K562 (cell line): Measurements from ENCODE around the gene MALRD1. TPM values are rescaled to one million over a fixed set of nuclear protein-coding genes. Genes with fewer than 3 reads are reported as not detected.

Experiments used
- ATAC-seq: fragments of 200-7000 bp; cut with Tn5 transposase; 3 replicates; pipeline ENCODE4 v1.9.1; 2020; ENCODE audit warnings: moderate library complexity
- BruUV-seq: library from RNA; stranded (reverse); fragments of 400-500 nt; replicated peaks from 2 replicates; lab custom pipeline; 2021; lab: Mats Ljungman, UMichigan
- CTCF ChIA-PET: fragments of 300-600 bp; formaldehyde crosslinking; extraction: SDS; loops from one replicate; lab custom pipeline; 2021; ENCODE audit warnings: low intra/inter-chr PET ratio; lab: Yijun Ruan, JAX
- POLR2A ChIA-PET: fragments of 300-600, 350-650 bp; sonication (Branson Sonifier 250); formaldehyde crosslinking; extraction: SDS; loops from one replicate; lab custom pipeline; 2021; ENCODE audit warnings: antibody characterized with exemption, inconsistent platforms; lab: Yijun Ruan, JAX
- DNase-seq, 4 experiments: peaks; one replicate each; pipeline versions ENCODE4 v3.0.0 to v3.0.0-alpha.2; 2011 to 2018; ENCODE audit warnings: low spot score in 3 of 4, mixed read lengths in 3 of 4; ENCODE audit errors: extremely low read depth in 1 of 4
- FAIRE-seq: peaks from 2 replicates; lab custom pipeline; 2011; peaks lifted over from hg19 to GRCh38; lab: Jason Lieb, UNC
- H2AFZ ChIP-seq: 2 replicates; pipeline ENCODE4 v1.6.0; 2011; ENCODE audit warnings: low read depth, low read length, control low read depth, inconsistent platforms
- H3K27ac ChIP-seq: fragments of 200-600 bp; 3 replicates; pipeline ENCODE4 v1.8.0; 2011; ENCODE audit warnings: low read depth, mild to moderate bottlenecking, control low read depth, inconsistent platforms, low read length, moderate library complexity, mixed read lengths; ENCODE audit errors: extremely low read depth
- H3K27me3 ChIP-seq, 2 experiments: fragments of 300-600 bp in 1 of 2; 2 replicates in 1 of 2; 3 replicates in 1 of 2; pipeline versions ENCODE4 v1.6.0 to v1.8.0; 2011; ENCODE audit warnings: inconsistent platforms in 2 of 2, low read length in 2 of 2, mild to moderate bottlenecking in 1 of 2, mixed read lengths in 1 of 2, moderate library complexity in 1 of 2; ENCODE audit not compliant: control insufficient read depth in 2 of 2, insufficient read depth in 2 of 2
- H3K36me3 ChIP-seq: fragments of 300-600 bp; 3 replicates; pipeline ENCODE4 v1.8.0; 2011; ENCODE audit warnings: mild to moderate bottlenecking, low read length, inconsistent platforms; ENCODE audit not compliant: control insufficient read depth, insufficient read depth
- H3K4me1 ChIP-seq, 2 experiments: fragments of 200-600 bp in 1 of 2; replicated peaks in 1 of 2; 2 replicates in 1 of 2; 3 replicates in 1 of 2; pipeline versions ENCODE4 v1.5.1 to v1.8.0; 2011; ENCODE audit warnings: inconsistent platforms in 2 of 2, low read length in 2 of 2, mild to moderate bottlenecking in 1 of 2, mixed read lengths in 1 of 2, moderate library complexity in 1 of 2; ENCODE audit not compliant: control insufficient read depth in 2 of 2, insufficient read depth in 2 of 2
- H3K4me2 ChIP-seq: 2 replicates; pipeline ENCODE4 v1.6.1; 2011; ENCODE audit warnings: low read length, control low read depth, inconsistent platforms, mixed read lengths; ENCODE audit not compliant: insufficient read depth
- H3K4me3 ChIP-seq: fragments of 200-600 bp; sonication (generic), shearing (Covaris generic); 2 replicates; pipeline ENCODE4 v1.5.1; 2016; ENCODE audit warnings: control low read depth, inconsistent platforms
- H3K79me2 ChIP-seq: fragments of 200-600 bp; 3 replicates; pipeline ENCODE4 v1.8.0; 2011; ENCODE audit warnings: low read length, inconsistent platforms; ENCODE audit not compliant: control insufficient read depth, insufficient read depth
- H3K9ac ChIP-seq, 2 experiments: 2 replicates each; pipeline versions ENCODE4 v1.6.0 to v1.6.1; 2011; ENCODE audit warnings: low read depth in 2 of 2, low read length in 2 of 2, control low read depth in 1 of 2, inconsistent platforms in 1 of 2, mild to moderate bottlenecking in 1 of 2, mixed read lengths in 1 of 2; ENCODE audit not compliant: insufficient read depth in 1 of 2
- H3K9me1 ChIP-seq: one replicate; pipeline ENCODE4 v1.6.0; 2011; ENCODE audit warnings: inconsistent platforms, mild to moderate bottlenecking, low read length, moderate library complexity; ENCODE audit not compliant: control insufficient read depth, insufficient read depth
- H3K9me3 ChIP-seq: replicated peaks from 2 replicates; pipeline ENCODE4 v1.5.1; 2011; ENCODE audit warnings: low read depth, low read length, inconsistent platforms; ENCODE audit not compliant: control insufficient read depth, insufficient read depth
- H4K20me1 ChIP-seq: replicated peaks from 2 replicates; pipeline ENCODE4 v1.6.1; 2011; ENCODE audit warnings: low read length, inconsistent platforms, mixed read lengths; ENCODE audit not compliant: control insufficient read depth, insufficient read depth
- DDX20 ChIP-seq: fragments of 450-650 bp; IDR thresholded peaks from 2 replicates; pipeline ENCODE4 v1.6.1; 2016; ENCODE audit warnings: missing genetic modification characterization, low read depth, mild to moderate bottlenecking, missing compliant biosample characterization, moderate library complexity
- MYC ChIP-seq, 2 experiments: fragments of 250-450 bp in 1 of 2; sonication (Bioruptor Pico) in 1 of 2; IDR thresholded peaks; 2 replicates each; pipeline versions ENCODE4 v1.5.1 to v1.6.1; 2012 to 2021; ENCODE audit warnings: low read depth in 2 of 2, borderline replicate concordance in 1 of 2, improper control_type of control experiment in 1 of 2, low read length in 1 of 2, mild to moderate bottlenecking in 1 of 2, moderate library complexity in 1 of 2
- SIN3A ChIP-seq, 2 experiments: fragments of 150-350 bp in 1 of 2; IDR thresholded peaks; 2 replicates each; pipeline ENCODE4 v1.6.1; 2011 to 2016; ENCODE audit warnings: borderline replicate concordance in 2 of 2, low read depth in 2 of 2, low read length in 2 of 2, mild to moderate bottlenecking in 2 of 2, moderate library complexity in 2 of 2; ENCODE audit not compliant: control insufficient read depth in 1 of 2
- SRSF9 ChIP-seq: fragments of 200-400 bp; formaldehyde crosslinking; IDR thresholded peaks from 2 replicates; pipeline ENCODE4 v1.6.1; 2017; ENCODE audit warnings: low read depth, low read length, borderline replicate concordance
- TAF7 ChIP-seq: fragments of 450-650 bp; IDR thresholded peaks from 2 replicates; pipeline ENCODE4 v1.6.1; 2016; ENCODE audit warnings: missing genetic modification characterization, missing compliant biosample characterization
- U2AF1 ChIP-seq: fragments of 200-400 bp; formaldehyde crosslinking; optimal IDR thresholded peaks from 2 replicates; pipeline ENCODE3; 2017; ENCODE audit warnings: mild to moderate bottlenecking, low read depth, low read length, moderate library complexity
- ZNF217 ChIP-seq: sonication (generic); formaldehyde crosslinking; IDR thresholded peaks from 2 replicates; pipeline ENCODE4 v1.8.0; 2022; ENCODE audit warnings: mild to moderate bottlenecking, missing genetic modification reagents
- ZNF717 ChIP-seq: fragments of 250-450 bp; sonication (Bioruptor Pico); IDR thresholded peaks from 2 replicates; pipeline ENCODE4 v1.5.0; 2021
- WGBS: fragments of 100-300 bp; shearing (Covaris generic); methylation state at CpG from one replicate; pipeline ENCODE4 v1.1.6; 2016; ENCODE audit warnings: low coverage, mixed read lengths; ENCODE audit not compliant: insufficient coverage; ENCODE audit errors: missing lambda C conversion rate; 5-methylcytosine and 5-hydroxymethylcytosine counted together
- in situ Hi-C: fragments of 300-500 bp; cut with MboI; formaldehyde crosslinking; loops from 4 replicates; pipeline ENCODE4 v1.15.0; 2018; ENCODE audit warnings: inconsistent platforms, mixed read lengths
- intact Hi-C: fragments of 100-400 bp; cut with micrococcal nuclease; formaldehyde crosslinking; loops from 2 replicates; pipeline ENCODE4 v1.14.2; 2022
- polyA plus RNA-seq, 8 experiments: library from polyadenylated mRNA; depleted of rRNA in 4 of 8; stranded (reverse) in 5 of 8; unstranded in 3 of 8; fragments of >200 nt; fragmentation: Nextera tagmentation in 2 of 8; fragmentation: Illumina TruSeq in 1 of 8; extraction: Ambion mirVana in 2 of 8; extraction: Trizol in 1 of 8; gene quantifications; 2 replicates each; pipeline versions ENCODE4 v1.2.1 to v1.2.3, GENCODE V29; 2011 to 2014; ENCODE audit warnings: inconsistent platforms in 1 of 8, missing spikeins in 1 of 8
- total RNA-seq, 7 experiments: library from RNA; depleted of rRNA in 6 of 7; stranded (reverse); fragments of >200 nt in 6 of 7; fragmentation: Illumina TruSeq in 2 of 7; extraction: Trizol in 2 of 7; gene quantifications; 2 replicates each; pipeline versions ENCODE4 v1.2.1 to v1.2.3, GENCODE V29; 2011 to 2021; ENCODE audit warnings: low replicate concordance in 1 of 7
- TF ChIP-seq, protein P1 (sequence below): sonication (generic); formaldehyde crosslinking; IDR thresholded peaks from 2 replicates; pipeline ENCODE4 v1.8.0; 2022; ENCODE audit warnings: mild to moderate bottlenecking, missing genetic modification reagents
- TF ChIP-seq, protein P2 (sequence below): fragments of 450-650 bp; conservative IDR thresholded peaks from 2 replicates; pipeline ENCODE4 v1.6.1; 2016; ENCODE audit warnings: missing genetic modification characterization, low read depth, mild to moderate bottlenecking, control low read depth, missing compliant biosample characterization

The MALRD1 gene
- total and polyA plus RNA-seq, 9 of the 15 experiments (the other 6 are each of a cell fraction or from before 2014, with no cell fraction given) = not detected

DNA sequence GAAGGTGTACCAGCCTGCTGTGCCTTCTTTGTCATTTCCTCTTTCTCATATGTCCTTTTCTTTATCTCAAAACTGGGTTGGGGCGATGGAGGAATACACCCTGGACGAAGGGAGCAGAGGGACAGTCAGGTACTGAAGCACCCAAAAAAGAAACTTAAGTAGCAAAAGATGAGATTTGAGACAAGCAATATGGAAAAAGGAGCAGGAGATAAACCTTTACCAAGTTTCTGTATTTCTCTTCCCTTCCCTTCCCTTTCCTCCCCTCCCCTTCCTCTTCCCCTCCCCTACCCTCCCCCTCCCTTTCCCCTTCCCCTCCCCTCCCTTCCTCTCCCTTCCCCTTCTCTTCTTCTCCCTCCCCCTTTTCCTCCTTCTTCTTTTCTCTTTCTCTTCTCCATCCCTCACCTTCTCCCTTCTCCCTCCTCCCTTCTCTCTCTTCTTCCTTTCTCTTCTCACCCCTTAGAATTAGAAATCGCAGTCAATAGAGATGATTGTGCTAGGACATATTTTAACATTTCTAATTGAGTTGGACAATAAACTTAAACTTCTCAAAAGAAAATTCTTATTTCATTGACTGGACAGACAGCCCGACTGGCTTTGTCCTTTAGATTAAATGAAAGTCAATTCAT, 652.9 kb downstream of the MALRD1 start (continued):
- TF ChIP-seq, protein P1, sequence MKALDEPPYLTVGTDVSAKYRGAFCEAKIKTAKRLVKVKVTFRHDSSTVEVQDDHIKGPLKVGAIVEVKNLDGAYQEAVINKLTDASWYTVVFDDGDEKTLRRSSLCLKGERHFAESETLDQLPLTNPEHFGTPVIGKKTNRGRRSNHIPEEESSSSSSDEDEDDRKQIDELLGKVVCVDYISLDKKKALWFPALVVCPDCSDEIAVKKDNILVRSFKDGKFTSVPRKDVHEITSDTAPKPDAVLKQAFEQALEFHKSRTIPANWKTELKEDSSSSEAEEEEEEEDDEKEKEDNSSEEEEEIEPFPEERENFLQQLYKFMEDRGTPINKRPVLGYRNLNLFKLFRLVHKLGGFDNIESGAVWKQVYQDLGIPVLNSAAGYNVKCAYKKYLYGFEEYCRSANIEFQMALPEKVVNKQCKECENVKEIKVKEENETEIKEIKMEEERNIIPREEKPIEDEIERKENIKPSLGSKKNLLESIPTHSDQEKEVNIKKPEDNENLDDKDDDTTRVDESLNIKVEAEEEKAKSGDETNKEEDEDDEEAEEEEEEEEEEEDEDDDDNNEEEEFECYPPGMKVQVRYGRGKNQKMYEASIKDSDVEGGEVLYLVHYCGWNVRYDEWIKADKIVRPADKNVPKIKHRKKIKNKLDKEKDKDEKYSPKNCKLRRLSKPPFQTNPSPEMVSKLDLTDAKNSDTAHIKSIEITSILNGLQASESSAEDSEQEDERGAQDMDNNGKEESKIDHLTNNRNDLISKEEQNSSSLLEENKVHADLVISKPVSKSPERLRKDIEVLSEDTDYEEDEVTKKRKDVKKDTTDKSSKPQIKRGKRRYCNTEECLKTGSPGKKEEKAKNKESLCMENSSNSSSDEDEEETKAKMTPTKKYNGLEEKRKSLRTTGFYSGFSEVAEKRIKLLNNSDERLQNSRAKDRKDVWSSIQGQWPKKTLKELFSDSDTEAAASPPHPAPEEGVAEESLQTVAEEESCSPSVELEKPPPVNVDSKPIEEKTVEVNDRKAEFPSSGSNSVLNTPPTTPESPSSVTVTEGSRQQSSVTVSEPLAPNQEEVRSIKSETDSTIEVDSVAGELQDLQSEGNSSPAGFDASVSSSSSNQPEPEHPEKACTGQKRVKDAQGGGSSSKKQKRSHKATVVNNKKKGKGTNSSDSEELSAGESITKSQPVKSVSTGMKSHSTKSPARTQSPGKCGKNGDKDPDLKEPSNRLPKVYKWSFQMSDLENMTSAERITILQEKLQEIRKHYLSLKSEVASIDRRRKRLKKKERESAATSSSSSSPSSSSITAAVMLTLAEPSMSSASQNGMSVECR (CRISPR knock-in tag) = no peak
- TF ChIP-seq TAF7 = no peak
- no peak for TF ChIP-seq SIN3A (IDR thresholded peaks at IDR 0.05; ENCODE audit: borderline replicate concordance in 2 of 2, control insufficient read depth in 1 of 2, low read depth in 2 of 2, low read length in 2 of 2)

DNA sequence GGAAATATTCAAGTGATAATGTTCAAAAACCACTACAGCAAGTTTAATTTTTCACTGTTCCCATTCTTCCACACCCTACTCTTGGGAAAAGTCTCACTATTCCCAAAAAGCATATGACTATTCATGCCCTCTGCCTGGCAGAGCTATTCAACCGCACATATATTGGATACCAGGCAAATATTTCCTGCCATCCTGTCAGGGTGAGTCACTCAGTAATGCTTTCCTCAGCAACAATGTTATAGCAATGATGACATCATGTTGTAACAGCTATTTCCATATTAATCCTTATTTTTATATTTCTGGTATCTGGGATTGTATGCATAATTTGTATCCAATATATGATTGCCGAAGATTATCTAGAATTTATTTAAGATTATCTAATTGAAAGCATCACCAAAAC, 653.6 kb downstream of the MALRD1 start:
- 3% methylated on average over 2 of the region's 2 CpGs for WGBS
- TF ChIP-seq SRSF9 = no peak
- TF ChIP-seq ZNF217 (CRISPR knock-in tag) = no peak
- TF ChIP-seq, protein P2, sequence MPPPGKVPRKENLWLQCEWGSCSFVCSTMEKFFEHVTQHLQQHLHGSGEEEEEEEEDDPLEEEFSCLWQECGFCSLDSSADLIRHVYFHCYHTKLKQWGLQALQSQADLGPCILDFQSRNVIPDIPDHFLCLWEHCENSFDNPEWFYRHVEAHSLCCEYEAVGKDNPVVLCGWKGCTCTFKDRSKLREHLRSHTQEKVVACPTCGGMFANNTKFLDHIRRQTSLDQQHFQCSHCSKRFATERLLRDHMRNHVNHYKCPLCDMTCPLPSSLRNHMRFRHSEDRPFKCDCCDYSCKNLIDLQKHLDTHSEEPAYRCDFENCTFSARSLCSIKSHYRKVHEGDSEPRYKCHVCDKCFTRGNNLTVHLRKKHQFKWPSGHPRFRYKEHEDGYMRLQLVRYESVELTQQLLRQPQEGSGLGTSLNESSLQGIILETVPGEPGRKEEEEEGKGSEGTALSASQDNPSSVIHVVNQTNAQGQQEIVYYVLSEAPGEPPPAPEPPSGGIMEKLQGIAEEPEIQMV (tag) = no peak
- no peak for TF ChIP-seq ZNF717 (CRISPR knock-in tag)
- TF ChIP-seq DDX20 (tag) = no peak
- TF ChIP-seq U2AF1 = no peak
- no peak for TF ChIP-seq MYC (IDR thresholded peaks at IDR 0.05; ENCODE audit: low read depth, low read length)
- TF ChIP-seq MYC (CRISPR knock-in tag; IDR thresholded peaks at IDR 0.05; ENCODE audit: borderline replicate concordance, low read depth) = no peak

More for the DNA sequence above, 653.6 kb downstream of the MALRD1 start:
- H2AFZ ChIP-seq = no peak overlapping the region
- no peak overlapping the region for H3K27ac ChIP-seq
- no TSS peak for BruUV-seq
- H3K79me2 ChIP-seq = no peaks in the 10 kb centered on the region
- H3K9me1 ChIP-seq = no peaks in the 10 kb centered on the region
- no peak overlapping the region for H3K9ac ChIP-seq
- no peaks in the 10 kb centered on the region for H3K27me3 ChIP-seq
- H3K4me2 ChIP-seq = no peak overlapping the region
- POLR2A ChIA-PET = no interaction called here
- H3K9me3 ChIP-seq = no peaks in the 10 kb centered on the region
- H3K4me1 ChIP-seq = no peaks in the 10 kb centered on the region
- no peak for ATAC-seq
- CTCF ChIA-PET = no interaction called here
- H3K36me3 ChIP-seq = no peaks in the 10 kb centered on the region
- in situ Hi-C loops (no loop called here), intact Hi-C loops (no loop called here)
- no peak for FAIRE-seq
- no peaks in the 10 kb centered on the region for H4K20me1 ChIP-seq
- no peak for DNase-seq
- no peak overlapping the region for H3K4me3 ChIP-seq
